DLD1 (cell line): ENCODE results near the gene CROCC2.

ENCODE experiments used
- in situ Hi-C: cut with HindIII; loops from 2 replicates; pipeline ENCODE4 v1.10.0; 2017; ENCODE audit warnings: low sequenced_read_pairs

The CROCC2 gene

GRCh38 chr2:240996161-240996833 is 90.2 kb downstream of the CROCC2 start:
- in situ Hi-C loops: no loop called here

GRCh38 chr2:240996834-240997140 is 90.7 kb downstream of the CROCC2 start:
- in situ Hi-C loops: no loop called here

- in situ Hi-C loops: no loop called here
These were observed 91.2 kb downstream of the CROCC2 start for GRCh38 chr2:240997141-240997855.

GRCh38 chr2:240997856-240998705 is 91.9 kb downstream of the CROCC2 start, which contains the start of gene SNED1:
TSS of gene SNED1 (plus strand) at chr2:240998618. CDS start at chr2:240998838, 220 bp downstream.
- in situ Hi-C loops: no loop called here

GRCh38 chr2:240998706-240998994 is 92.5 kb downstream of the CROCC2 start:
- in situ Hi-C loops: no loop called here

- in situ Hi-C loops: no loop called here
These were observed 93.1 kb downstream of the CROCC2 start for GRCh38 chr2:240998995-240999791.

GRCh38 chr2:240999873-241000541 is 93.9 kb downstream of the CROCC2 start:
- in situ Hi-C loops: no loop called here

GRCh38 chr2:241000831-241001321 is 94.7 kb downstream of the CROCC2 start:
- in situ Hi-C loops: no loop called here

GRCh38 chr2:241001413-241002274 is 95.5 kb downstream of the CROCC2 start:
- in situ Hi-C loops: no loop called here

- in situ Hi-C loops: no loop called here
These were observed 96.3 kb downstream of the CROCC2 start for GRCh38 chr2:241002275-241003046.

- in situ Hi-C loops: no loop called here
These were observed 96.9 kb downstream of the CROCC2 start for GRCh38 chr2:241003047-241003360.

GRCh38 chr2:241003369-241003768 is 97.2 kb downstream of the CROCC2 start:
- in situ Hi-C loops: no loop called here

- in situ Hi-C loops: no loop called here
These were observed 97.9 kb downstream of the CROCC2 start for GRCh38 chr2:241003830-241004564.

- in situ Hi-C loops: no loop called here
These were observed 99.4 kb downstream of the CROCC2 start for GRCh38 chr2:241005569-241005968.

GRCh38 chr2:241006412-241006811 is 100.3 kb downstream of the CROCC2 start:
- in situ Hi-C loops: no loop called here

GRCh38 chr2:241007111-241007510 is 101.0 kb downstream of the CROCC2 start:
- in situ Hi-C loops: no loop called here

GRCh38 chr2:241007880-241008710 is 102.0 kb downstream of the CROCC2 start:
- in situ Hi-C loops: no loop called here
